ENCODE measurements around the gene TMEM156.

TMEM156 gene, protein sequence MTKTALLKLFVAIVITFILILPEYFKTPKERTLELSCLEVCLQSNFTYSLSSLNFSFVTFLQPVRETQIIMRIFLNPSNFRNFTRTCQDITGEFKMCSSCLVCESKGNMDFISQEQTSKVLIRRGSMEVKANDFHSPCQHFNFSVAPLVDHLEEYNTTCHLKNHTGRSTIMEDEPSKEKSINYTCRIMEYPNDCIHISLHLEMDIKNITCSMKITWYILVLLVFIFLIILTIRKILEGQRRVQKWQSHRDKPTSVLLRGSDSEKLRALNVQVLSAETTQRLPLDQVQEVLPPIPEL

GRCh38 chr4:39032218-39033085 is at the start of gene TMEM156:
TSS of gene TMEM156 (minus strand) at chr4:39032409. CDS start at chr4:39032313, 96 bp downstream.
- peak; percentile 48 for DNase-seq (ENCODE audit: low read depth)

- no peak for DNase-seq (ENCODE audit: low read depth)
Observed at GRCh38 chr4:39078829-39079228, 46.6 kb upstream of the TMEM156 start.

GRCh38 chr4:39068907-39069306 is 36.7 kb upstream of the TMEM156 start:
- no peak for DNase-seq (ENCODE audit: low read depth)

- DNase-seq (ENCODE audit: low read depth): peak; percentile 24
Observed at GRCh38 chr4:39067451-39067850, 35.2 kb upstream of the TMEM156 start.

GRCh38 chr4:39067031-39067430 is 34.8 kb upstream of the TMEM156 start:
- no peak for DNase-seq (ENCODE audit: low read depth)

DNA sequence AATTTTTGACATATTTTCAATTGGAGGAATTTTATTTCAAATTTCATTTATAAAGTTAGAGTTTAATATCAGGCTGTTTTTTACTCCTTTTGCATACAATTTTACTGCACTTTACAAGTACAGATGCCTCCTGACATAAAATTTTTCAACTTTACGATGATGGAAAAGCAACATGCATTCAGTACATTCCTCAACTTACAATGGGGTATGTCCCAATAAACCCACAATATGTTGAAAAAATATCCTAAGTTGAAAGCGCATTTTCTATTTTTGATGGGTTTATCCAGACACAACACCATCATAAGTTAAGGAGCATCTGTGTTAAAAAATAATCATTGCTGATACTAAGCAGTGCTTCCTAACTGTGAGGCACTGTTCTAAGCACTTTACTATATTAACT is 34.2 kb upstream of the TMEM156 start:
- peak; percentile 22 for DNase-seq (ENCODE audit: low read depth)

DNA sequence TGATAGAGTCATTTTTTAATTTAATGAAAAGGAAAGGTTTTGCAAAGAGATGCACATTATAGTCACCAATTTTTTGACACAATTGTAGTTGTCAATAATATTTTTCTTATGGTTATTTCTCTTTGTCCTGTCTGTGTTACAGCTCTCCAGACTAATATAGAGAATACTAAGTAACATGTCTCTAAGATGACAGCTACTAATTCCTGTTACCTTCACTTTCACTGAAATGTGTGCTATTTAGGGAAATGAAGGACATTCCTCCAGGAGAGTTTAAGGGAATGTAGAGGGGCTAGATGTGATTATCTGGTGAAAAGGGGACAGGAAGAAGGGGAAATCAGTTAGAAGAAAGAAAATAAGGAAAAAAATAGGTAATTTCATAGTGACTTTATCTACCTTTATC is 31.2 kb upstream of the TMEM156 start:
- DNase-seq (ENCODE audit: low read depth): no peak

- no peak for DNase-seq (ENCODE audit: low read depth)
Observed at GRCh38 chr4:39062770-39063097, 30.5 kb upstream of the TMEM156 start.

DNA sequence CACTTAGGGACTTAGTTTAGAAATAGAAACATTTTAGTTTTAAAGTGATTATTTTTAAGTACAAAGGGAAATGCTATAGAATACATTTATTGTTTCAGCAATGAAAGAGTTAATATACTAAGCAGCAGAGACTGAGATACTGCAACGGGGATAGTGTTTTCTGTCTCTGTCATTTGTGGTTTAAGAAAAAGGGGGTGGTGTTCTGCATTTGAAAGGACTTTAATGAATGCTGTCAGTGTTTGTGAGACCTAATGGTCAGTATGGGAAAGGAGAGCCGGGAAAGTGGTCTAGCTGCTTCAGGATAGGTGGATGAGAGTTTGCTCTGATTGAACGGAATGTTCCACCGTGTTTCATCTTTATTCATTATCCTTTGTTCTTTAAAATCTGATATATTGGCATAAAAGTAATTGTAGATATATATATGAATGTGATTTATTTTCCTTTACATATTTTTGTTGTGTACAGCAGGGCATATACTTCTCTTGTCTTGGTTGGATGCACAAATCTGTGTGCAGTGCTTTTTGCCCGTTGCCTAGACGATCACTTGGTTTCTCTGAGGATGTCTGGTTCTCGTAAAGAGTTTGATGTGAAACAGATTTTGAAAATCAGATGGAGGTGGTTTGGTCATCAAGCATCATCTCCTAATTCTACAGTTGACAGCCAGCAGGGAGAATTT is 30.0 kb upstream of the TMEM156 start, which contains the start of gene KLHL5:
Gene KLHL5 (plus strand): TSS at position 139 of the 676 bp plus-strand sequence. CDS start 421 bp downstream, at position 560.
- DNase-seq (ENCODE audit: low read depth): peak; percentile 16

DNA sequence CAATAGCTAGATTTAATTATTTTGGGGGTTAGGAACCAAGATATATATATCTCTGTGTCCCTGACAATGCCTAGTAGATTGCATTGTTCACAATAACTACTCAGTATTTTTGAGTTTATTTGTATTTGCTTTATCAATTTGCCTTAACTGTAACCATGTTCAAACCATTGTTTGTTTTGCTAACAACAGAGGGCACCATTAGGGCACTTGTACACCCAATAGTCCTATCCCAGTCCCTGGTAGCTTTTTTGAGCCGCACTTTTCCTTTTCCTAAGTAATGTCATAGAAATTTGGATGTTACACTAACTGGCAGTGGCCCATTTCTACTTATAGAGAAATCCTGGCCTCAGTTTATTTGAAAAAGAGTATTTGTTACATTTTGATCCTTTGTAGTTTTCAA is 29.2 kb upstream of the TMEM156 start:
- no peak for DNase-seq (ENCODE audit: low read depth)

DNA sequence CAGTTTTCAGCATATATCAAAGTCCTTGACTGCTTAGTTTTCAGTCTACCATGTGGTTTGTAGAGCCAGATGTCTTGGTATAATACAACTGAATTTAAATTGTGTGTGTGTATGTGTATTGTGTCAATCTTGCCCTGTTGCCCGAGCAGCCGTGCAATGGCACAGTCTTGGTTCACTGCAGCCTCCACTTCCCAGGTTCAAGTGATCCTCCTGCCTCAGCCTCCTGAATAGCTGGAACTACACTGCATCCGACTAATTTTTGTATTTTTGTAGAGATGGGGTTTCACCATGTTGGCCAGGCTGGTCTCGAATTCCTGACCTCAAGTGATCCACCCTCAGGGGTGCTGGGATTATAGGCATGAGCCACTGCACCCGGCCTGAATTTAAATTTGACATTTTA is 23.8 kb upstream of the TMEM156 start:
- no peak for DNase-seq (ENCODE audit: low read depth)

DNA sequence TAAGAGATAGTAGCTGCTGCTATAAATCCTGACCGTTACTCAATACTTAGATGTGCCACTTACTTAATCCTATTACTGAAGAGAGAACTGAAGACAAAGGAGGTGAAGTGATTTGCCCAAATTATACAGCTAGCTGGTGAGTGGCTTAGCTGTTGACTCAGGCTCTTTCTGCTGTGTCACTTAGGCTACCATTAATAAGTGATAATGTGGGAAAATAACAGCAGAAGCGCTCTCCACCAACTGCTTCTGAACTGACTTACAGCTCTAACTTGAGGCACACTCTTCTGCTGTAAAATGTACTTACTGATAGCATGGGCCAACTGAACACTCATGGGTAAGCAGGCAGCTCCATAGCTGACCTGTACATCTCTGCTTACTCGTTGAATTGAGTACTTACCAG is 22.3 kb upstream of the TMEM156 start:
- DNase-seq (ENCODE audit: low read depth): no peak

GRCh38 chr4:39053983-39054382 is 21.8 kb upstream of the TMEM156 start:
- no peak for DNase-seq (ENCODE audit: low read depth)

DNA sequence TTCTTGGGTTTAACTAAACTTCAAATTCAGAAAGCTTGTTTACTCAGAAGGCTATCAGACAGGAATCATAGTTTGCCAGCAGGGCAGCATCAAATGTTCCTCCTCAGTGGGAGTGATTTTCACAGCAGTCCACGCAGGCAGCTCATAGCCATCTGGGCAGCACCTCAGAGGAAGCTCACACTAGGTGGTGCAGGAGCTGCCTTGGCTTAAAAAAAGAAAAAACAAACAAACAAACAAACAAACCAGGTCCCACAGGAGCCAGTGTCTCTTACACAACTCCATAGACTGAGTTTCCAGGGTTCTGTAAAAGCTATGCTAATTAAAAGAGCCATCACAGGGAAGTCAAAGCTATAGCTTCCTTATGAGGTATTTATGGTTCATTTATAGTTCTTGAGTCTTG is 19.3 kb upstream of the TMEM156 start:
- no peak for DNase-seq (ENCODE audit: low read depth)

- DNase-seq (ENCODE audit: low read depth): no peak
Observed at GRCh38 chr4:39050590-39050989, 18.4 kb upstream of the TMEM156 start.

DNA sequence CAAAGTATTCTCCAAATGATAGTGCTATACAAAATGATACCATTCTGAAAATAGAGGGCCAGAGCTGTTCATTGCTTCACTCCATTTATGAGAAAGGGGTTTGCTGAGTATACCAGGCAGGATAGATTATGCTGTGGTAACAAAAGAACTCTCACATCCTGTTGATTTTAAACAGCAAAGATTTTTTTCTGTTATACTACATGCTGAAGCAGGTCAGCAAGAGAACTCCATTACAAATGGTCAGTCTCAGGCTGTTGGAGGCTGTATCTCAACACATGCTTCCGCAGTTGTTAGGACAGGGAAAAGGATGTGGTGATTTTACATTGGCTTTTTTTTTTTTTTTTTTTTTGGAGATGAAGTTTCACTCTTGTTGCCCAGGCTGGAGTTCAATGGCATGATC is 16.1 kb upstream of the TMEM156 start:
- DNase-seq (ENCODE audit: low read depth): peak; percentile 9

- peak; percentile 58 for DNase-seq (ENCODE audit: low read depth)
Observed at GRCh38 chr4:39047681-39048080, 15.5 kb upstream of the TMEM156 start.

GRCh38 chr4:39046249-39046648 is 14.0 kb upstream of the TMEM156 start:
- peak; percentile 27 for DNase-seq (ENCODE audit: low read depth)

DNA sequence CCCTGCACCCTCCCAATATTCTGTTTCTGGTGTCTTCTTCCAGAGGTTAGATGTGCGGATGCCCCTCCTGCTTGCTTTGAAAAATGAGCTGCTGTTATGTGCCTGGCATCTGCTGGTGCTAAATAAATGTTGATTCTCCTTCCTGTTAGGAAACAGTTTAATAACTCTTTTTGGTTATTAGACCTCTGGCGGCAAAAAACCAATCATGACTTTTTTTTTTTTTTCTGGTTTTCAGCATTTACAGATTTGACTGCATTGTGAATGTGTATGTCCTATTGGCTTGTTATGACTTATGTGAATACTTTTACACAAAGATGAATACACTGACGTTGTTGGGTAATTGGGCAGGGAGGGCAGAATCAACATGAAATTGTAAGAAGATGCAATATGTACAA is 13.6 kb upstream of the TMEM156 start:
- peak; percentile 28 for DNase-seq (ENCODE audit: low read depth)

- peak; percentile 47 for DNase-seq (ENCODE audit: low read depth)
Observed at GRCh38 chr4:39044956-39045826, 13.0 kb upstream of the TMEM156 start.

DNA sequence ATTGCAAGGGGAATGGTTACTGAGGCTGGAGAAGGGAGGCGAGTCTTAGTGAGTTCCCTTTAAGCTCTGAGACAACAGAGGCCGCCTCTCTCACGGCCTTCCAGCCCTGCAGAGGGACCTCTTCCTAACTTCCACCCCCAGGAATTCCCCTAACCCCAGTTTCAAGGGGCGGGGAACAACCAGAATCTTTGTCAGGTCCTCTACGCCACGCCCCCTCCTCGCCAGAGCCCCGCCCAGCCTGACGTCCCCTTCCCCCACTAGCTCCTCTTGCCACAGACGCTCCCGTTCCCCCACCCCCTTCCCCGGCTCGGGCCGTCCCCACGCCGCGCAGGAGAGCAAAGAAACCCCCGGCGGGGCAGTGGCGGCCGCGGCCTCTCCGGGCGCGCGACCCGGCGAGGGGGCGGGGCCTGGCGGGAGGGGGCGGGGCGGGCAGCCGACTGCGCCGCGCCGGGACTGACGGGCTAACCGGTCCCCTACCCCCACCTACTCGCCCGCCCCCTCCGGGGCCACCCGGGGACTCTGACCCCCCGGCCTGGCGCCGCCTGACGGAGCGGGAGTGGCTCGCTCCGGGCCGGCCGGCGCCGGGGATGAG is 12.3 kb upstream of the TMEM156 start:
- DNase-seq (ENCODE audit: low read depth): peak; percentile 90
